22Rv1 (cell line): Measurements from ENCODE around the gene CACNA1C.

Source experiments
- H3K27ac ChIP-seq: fragments of 450-650 bp; 2 replicates; pipeline ENCODE4 v1.5.1; 2017
- CTCF ChIP-seq: fragments of 450-650 bp; IDR thresholded peaks from 2 replicates; pipeline ENCODE4 v1.5.1; 2017; ENCODE audit warnings: mild to moderate bottlenecking
- ZFX ChIP-seq: fragments of 450-650 bp; IDR thresholded peaks from 2 replicates; pipeline ENCODE4 v1.6.1; 2017; ENCODE audit warnings: antibody characterized with exemption, borderline replicate concordance

Gene CACNA1C

GRCh38 chr12:2264651-2265232 is 212.0 kb downstream of the CACNA1C start:
- H3K27ac ChIP-seq, result no peak overlapping the region
- TF ChIP-seq CTCF (no peak), ZFX (no peak)

- no peak overlapping the region for H3K27ac ChIP-seq
- TF ChIP-seq ZFX, result no peak
- no peak for TF ChIP-seq CTCF
Observed at GRCh38 chr12:2265461-2266167, 212.8 kb downstream of the CACNA1C start.

- no peak overlapping the region for H3K27ac ChIP-seq
- TF ChIP-seq ZFX (no peak), CTCF (no peak)
Observed at GRCh38 chr12:2266666-2267620, 214.2 kb downstream of the CACNA1C start.

GRCh38 chr12:2267703-2268470 is 215.1 kb downstream of the CACNA1C start:
- no peak overlapping the region for H3K27ac ChIP-seq
- no peak for TF ChIP-seq ZFX
- no peak for TF ChIP-seq CTCF

- TF ChIP-seq ZFX (no peak), CTCF (no peak)
- H3K27ac ChIP-seq, result no peak overlapping the region
Observed at GRCh38 chr12:2268471-2269286, 215.9 kb downstream of the CACNA1C start.

- no peak overlapping the region for H3K27ac ChIP-seq
- TF ChIP-seq CTCF (no peak), ZFX (no peak)
Observed at GRCh38 chr12:2270846-2271245, 218.1 kb downstream of the CACNA1C start.
